ENCODE measurements around the gene TNK1. TPM values are rescaled to one million over a fixed set of nuclear protein-coding genes. Genes with fewer than 3 reads are reported as not detected.

The TNK1 gene
- total RNA-seq, 1 experiment from 2014 or later, result 16.8 TPM

DNA sequence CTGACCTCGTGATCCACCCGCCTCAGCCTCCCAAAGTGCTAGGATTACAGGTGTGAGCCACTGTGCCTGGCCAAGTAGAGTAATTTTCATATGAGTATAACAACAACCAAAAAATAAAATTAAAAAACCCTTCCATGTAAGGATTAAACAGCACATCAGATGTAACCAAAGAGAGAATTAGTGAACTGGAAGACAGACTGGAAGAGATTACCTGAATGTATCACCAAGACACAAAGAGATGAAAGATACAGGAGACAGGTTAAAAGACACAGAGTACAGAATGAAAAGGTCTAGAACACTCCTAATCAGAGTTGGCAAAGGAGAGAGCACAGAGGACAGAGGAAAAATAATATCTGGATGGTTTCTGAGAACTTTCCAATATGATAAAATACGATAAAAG, 1.8 kb upstream of the TNK1 start:
- ATAC-seq (no peak), DNase-seq (ENCODE audit: low read depth, low spot score) (no peak)
- Histone ChIP-seq H3K27me3 (ENCODE audit: insufficient read depth, low read length) (no peaks in the 10 kb centered on the region), H3K9me2 (ENCODE audit: insufficient read depth) (no peaks in the 10 kb centered on the region), H3K27ac (ENCODE audit: low read depth, low read length) (no peak overlapping the region), H3K9me3 (ENCODE audit: control insufficient read depth in 1 of 2, insufficient read depth in 1 of 2, low read depth in 1 of 2, low read length in 2 of 2) (0 out of 4 replicates have a peak, but pooled peaks cover 0 to 7% of the 10 kb centered on the region in 2 experiments), H3K36me3 (ENCODE audit: control insufficient read depth in 1 of 2, insufficient read depth in 2 of 2, low read length in 2 of 2) (peaks cover 0 to 9% of the 10 kb centered on the region in 2 experiments; a peak in 1 of 4 replicates), H3K9ac (ENCODE audit: low read length) (no peak overlapping the region), H2AFZ (ENCODE audit: low read depth, low read length, poor library complexity, severe bottlenecking) (no peak overlapping the region), H4K20me1 (ENCODE audit: insufficient read depth) (no peaks in the 10 kb centered on the region), H3K4me1 (ENCODE audit: control insufficient read depth in 1 of 2, insufficient read depth in 2 of 2, low read length in 2 of 2) (peaks cover 8 to 26% of the 10 kb centered on the region in 2 experiments; a peak in 3 of 4 replicates), H3K4me2 (ENCODE audit: low read length) (no peak overlapping the region), H3K4me3 (replicated peaks in 1 of 2; ENCODE audit: low read depth in 1 of 2, low read length in 2 of 2) (no peak overlapping the region), H3K79me2 (ENCODE audit: insufficient read depth, low read length) (peaks cover 8% of the 10 kb centered on the region; the same call in 1 of the 2 replicates)
- BruUV-seq (replicated peaks), result no TSS peak
- ChIA-PET RAD21 (ENCODE audit: low non-redundant PET in 1 of 2, low total read pairs in 2 of 2, uncharacterized antibody in 2 of 2, unreplicated experiment in 2 of 2) (no interaction called here), POLR2A (no interaction called here), CTCF (interaction anchor here (1.6 kb wide), 1 partner anchor 23 kb away, joined by 5 read pairs; no protein-coding TSS in a partner anchor)
- no peak for TF ChIP-seq SP1 (IDR thresholded peaks at IDR 0.05; ENCODE audit: low read depth)
- TF ChIP-seq, protein P1, sequence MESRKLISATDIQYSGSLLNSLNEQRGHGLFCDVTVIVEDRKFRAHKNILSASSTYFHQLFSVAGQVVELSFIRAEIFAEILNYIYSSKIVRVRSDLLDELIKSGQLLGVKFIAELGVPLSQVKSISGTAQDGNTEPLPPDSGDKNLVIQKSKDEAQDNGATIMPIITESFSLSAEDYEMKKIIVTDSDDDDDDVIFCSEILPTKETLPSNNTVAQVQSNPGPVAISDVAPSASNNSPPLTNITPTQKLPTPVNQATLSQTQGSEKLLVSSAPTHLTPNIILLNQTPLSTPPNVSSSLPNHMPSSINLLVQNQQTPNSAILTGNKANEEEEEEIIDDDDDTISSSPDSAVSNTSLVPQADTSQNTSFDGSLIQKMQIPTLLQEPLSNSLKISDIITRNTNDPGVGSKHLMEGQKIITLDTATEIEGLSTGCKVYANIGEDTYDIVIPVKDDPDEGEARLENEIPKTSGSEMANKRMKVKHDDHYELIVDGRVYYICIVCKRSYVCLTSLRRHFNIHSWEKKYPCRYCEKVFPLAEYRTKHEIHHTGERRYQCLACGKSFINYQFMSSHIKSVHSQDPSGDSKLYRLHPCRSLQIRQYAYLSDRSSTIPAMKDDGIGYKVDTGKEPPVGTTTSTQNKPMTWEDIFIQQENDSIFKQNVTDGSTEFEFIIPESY (IDR thresholded peaks at IDR 0.05; ENCODE audit: extremely low read depth, insufficient replicate concordance, low read length), result no peak
- TF ChIP-seq, protein P2, sequence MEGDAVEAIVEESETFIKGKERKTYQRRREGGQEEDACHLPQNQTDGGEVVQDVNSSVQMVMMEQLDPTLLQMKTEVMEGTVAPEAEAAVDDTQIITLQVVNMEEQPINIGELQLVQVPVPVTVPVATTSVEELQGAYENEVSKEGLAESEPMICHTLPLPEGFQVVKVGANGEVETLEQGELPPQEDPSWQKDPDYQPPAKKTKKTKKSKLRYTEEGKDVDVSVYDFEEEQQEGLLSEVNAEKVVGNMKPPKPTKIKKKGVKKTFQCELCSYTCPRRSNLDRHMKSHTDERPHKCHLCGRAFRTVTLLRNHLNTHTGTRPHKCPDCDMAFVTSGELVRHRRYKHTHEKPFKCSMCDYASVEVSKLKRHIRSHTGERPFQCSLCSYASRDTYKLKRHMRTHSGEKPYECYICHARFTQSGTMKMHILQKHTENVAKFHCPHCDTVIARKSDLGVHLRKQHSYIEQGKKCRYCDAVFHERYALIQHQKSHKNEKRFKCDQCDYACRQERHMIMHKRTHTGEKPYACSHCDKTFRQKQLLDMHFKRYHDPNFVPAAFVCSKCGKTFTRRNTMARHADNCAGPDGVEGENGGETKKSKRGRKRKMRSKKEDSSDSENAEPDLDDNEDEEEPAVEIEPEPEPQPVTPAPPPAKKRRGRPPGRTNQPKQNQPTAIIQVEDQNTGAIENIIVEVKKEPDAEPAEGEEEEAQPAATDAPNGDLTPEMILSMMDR (IDR thresholded peaks at IDR 0.05 in 2 of 3, conservative IDR thresholded peaks at IDR 0.05 in 1 of 3; ENCODE audit: borderline replicate concordance in 1 of 3, insufficient read depth in 1 of 3, low read depth in 2 of 3, low read length in 2 of 3), result no peak
- no peak for TF ChIP-seq RAD21 (IDR thresholded peaks at IDR 0.05; ENCODE audit: low read depth)
- TF ChIP-seq EGR1 (IDR thresholded peaks at IDR 0.05; ENCODE audit: low read depth), result no peak
- no peak for TF ChIP-seq ZFX (IDR thresholded peaks at IDR 0.05)
- TF ChIP-seq, protein P3, sequence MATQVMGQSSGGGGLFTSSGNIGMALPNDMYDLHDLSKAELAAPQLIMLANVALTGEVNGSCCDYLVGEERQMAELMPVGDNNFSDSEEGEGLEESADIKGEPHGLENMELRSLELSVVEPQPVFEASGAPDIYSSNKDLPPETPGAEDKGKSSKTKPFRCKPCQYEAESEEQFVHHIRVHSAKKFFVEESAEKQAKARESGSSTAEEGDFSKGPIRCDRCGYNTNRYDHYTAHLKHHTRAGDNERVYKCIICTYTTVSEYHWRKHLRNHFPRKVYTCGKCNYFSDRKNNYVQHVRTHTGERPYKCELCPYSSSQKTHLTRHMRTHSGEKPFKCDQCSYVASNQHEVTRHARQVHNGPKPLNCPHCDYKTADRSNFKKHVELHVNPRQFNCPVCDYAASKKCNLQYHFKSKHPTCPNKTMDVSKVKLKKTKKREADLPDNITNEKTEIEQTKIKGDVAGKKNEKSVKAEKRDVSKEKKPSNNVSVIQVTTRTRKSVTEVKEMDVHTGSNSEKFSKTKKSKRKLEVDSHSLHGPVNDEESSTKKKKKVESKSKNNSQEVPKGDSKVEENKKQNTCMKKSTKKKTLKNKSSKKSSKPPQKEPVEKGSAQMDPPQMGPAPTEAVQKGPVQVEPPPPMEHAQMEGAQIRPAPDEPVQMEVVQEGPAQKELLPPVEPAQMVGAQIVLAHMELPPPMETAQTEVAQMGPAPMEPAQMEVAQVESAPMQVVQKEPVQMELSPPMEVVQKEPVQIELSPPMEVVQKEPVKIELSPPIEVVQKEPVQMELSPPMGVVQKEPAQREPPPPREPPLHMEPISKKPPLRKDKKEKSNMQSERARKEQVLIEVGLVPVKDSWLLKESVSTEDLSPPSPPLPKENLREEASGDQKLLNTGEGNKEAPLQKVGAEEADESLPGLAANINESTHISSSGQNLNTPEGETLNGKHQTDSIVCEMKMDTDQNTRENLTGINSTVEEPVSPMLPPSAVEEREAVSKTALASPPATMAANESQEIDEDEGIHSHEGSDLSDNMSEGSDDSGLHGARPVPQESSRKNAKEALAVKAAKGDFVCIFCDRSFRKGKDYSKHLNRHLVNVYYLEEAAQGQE (IDR thresholded peaks at IDR 0.05; ENCODE audit: low read depth), result no peak
- TF ChIP-seq SIN3A (IDR thresholded peaks at IDR 0.05; ENCODE audit: low read depth), result no peak
- no peak for TF ChIP-seq ZNF274 (IDR thresholded peaks at IDR 0.05; ENCODE audit: low read depth, low read length)
- TF ChIP-seq, protein P4, sequence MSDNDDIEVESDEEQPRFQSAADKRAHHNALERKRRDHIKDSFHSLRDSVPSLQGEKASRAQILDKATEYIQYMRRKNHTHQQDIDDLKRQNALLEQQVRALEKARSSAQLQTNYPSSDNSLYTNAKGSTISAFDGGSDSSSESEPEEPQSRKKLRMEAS (IDR thresholded peaks at IDR 0.05), result no peak
- TF ChIP-seq EZH2phosphoT487 (IDR thresholded peaks at IDR 0.05; ENCODE audit: borderline replicate concordance), result no peak
- intact Hi-C loops (cut with micrococcal nuclease), result no loop called here

All from HCT116 (cell line).